HCT116 (cell line): Measurements from ENCODE around the gene TAF6.

Experiments used
- CBX3 ChIP-seq: IDR thresholded peaks from 2 replicates; pipeline ENCODE4 v1.6.1; 2012; ENCODE audit warnings: low read depth
- CEBPB ChIP-seq: IDR thresholded peaks from 2 replicates; pipeline ENCODE4 v1.6.1; 2012; ENCODE audit warnings: low read depth
- CTCF ChIP-seq, 3 experiments: fragments of 200-600 bp in 1 of 3; sonication (generic) in 1 of 3; IDR thresholded peaks in 2 of 3; conservative IDR thresholded peaks in 1 of 3; 2 replicates each; pipeline ENCODE4 v1.5.1; 2012 to 2017; ENCODE audit warnings: low read depth in 2 of 3, low read length in 2 of 3, antibody characterized with exemption in 1 of 3, borderline replicate concordance in 1 of 3, control low read depth in 1 of 3, mild to moderate bottlenecking in 1 of 3, mixed read lengths in 1 of 3, mixed run types in 1 of 3, moderate library complexity in 1 of 3; ENCODE audit not compliant: insufficient read depth in 1 of 3
- POLR2A ChIP-seq: IDR thresholded peaks from 2 replicates; pipeline ENCODE4 v1.7.0; 2011; ENCODE audit warnings: borderline replicate concordance; ENCODE audit not compliant: insufficient read depth, insufficient read length; ENCODE audit errors: extremely low read depth
- TF ChIP-seq, protein P1 (sequence below): IDR thresholded peaks from 2 replicates; pipeline ENCODE4 v1.6.1; 2012

GRCh38 chr7:100128637-100128963, 9.4 kb upstream of the TAF6 start:
- TF ChIP-seq POLR2A (no peak), CEBPB (no peak), CBX3 (no peak), CTCF (IDR thresholded peaks at IDR 0.05 in 2 of 3, conservative IDR thresholded peaks at IDR 0.05 in 1 of 3; ENCODE audit: borderline replicate concordance in 1 of 3, insufficient read depth in 1 of 3, low read depth in 2 of 3, low read length in 2 of 3) (no peak)
- TF ChIP-seq, protein P1, sequence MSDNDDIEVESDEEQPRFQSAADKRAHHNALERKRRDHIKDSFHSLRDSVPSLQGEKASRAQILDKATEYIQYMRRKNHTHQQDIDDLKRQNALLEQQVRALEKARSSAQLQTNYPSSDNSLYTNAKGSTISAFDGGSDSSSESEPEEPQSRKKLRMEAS, result no peak
